ENCODE data around the gene MBD1. TPM values are rescaled to one million over a fixed set of nuclear protein-coding genes. Genes with fewer than 3 reads are reported as not detected.

Gene MBD1
- total and polyA plus RNA-seq, 2 of the 13 experiments (the other 11 are each of a cell fraction or from before 2014, with no cell fraction given) = 25.5 to 28.6 TPM

DNA sequence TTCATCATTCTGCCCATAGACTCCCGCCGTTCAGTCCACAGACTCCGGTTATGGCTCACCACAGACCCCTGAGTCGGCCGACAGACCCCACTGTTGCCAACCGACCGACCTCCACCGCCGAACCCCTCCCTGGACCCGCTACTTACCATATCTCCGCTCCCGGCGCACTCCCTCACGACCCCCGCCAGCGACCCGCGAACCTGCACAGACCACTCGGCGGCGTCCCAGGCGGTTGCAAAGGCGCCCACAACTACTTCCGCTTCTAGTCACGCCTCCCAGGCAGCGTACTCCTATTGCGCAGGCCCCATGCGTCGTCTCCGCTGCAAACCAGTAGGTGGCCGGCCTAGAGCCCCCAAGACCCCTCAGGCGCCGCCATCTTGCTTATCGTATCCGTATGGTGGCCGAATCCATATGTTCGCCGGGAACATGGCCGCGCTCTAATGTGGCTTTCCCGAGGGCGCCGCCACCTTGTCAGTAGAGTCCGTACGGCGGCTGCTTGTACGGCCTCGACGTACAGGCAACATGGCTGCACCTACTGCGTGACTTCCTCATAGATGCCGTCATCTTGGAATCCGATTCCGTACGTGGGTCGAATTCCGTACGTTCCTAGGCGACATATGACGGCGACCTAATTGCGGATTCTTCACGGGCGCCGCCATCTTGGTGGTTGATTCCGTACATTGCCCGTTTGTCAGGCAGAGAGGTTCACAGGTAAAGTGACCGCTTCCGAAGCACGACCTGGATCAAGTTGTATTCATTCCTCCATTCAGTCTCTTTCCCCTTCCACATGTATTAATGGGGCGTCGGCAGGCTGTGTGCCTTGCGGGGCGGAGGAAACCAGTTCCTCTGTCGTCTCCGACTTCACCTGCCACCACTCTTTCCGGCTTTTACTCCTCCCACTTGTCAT lies 6.4 kb upstream of the MBD1 start, which contains the start of gene CXXC1 (continued):
- TF ChIP-seq HDAC2 (CRISPR knock-in tag; IDR thresholded peaks at IDR 0.05) = peak; percentile 42; the same call in 1 of the 2 replicates
- peak; percentile 57; the same call in 1 of the 2 replicates for TF ChIP-seq DMAP1 (CRISPR knock-in tag; IDR thresholded peaks at IDR 0.05)
- TF ChIP-seq SNRNP70 (IDR thresholded peaks at IDR 0.05; ENCODE audit: low read depth, low read length) = no peak
- peak; percentile 81 for TF ChIP-seq POLR2G (IDR thresholded peaks at IDR 0.05; ENCODE audit: low read depth, low read length)
- 0 out of 2 replicates have a peak, but pooled peaks have one; percentile 17 for TF ChIP-seq MTA1 (CRISPR knock-in tag; IDR thresholded peaks at IDR 0.05; ENCODE audit: borderline replicate concordance)
- TF ChIP-seq, protein P1, sequence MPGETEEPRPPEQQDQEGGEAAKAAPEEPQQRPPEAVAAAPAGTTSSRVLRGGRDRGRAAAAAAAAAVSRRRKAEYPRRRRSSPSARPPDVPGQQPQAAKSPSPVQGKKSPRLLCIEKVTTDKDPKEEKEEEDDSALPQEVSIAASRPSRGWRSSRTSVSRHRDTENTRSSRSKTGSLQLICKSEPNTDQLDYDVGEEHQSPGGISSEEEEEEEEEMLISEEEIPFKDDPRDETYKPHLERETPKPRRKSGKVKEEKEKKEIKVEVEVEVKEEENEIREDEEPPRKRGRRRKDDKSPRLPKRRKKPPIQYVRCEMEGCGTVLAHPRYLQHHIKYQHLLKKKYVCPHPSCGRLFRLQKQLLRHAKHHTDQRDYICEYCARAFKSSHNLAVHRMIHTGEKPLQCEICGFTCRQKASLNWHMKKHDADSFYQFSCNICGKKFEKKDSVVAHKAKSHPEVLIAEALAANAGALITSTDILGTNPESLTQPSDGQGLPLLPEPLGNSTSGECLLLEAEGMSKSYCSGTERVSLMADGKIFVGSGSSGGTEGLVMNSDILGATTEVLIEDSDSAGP (CRISPR knock-in tag; IDR thresholded peaks at IDR 0.05; ENCODE audit: borderline replicate concordance) = peak; percentile 88; the same call in 1 of the 2 replicates
- TF ChIP-seq, protein P2, sequence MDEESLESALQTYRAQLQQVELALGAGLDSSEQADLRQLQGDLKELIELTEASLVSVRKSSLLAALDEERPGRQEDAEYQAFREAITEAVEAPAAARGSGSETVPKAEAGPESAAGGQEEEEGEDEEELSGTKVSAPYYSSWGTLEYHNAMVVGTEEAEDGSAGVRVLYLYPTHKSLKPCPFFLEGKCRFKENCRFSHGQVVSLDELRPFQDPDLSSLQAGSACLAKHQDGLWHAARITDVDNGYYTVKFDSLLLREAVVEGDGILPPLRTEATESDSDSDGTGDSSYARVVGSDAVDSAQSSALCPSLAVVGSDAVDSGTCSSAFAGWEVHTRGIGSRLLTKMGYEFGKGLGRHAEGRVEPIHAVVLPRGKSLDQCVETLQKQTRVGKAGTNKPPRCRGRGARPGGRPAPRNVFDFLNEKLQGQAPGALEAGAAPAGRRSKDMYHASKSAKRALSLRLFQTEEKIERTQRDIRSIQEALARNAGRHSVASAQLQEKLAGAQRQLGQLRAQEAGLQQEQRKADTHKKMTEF (CRISPR knock-in tag; IDR thresholded peaks at IDR 0.05) = peak; percentile 86
- TF ChIP-seq TOPORS (CRISPR knock-in tag; IDR thresholded peaks at IDR 0.05) = no peak
- TF ChIP-seq TARDBP (CRISPR knock-in tag; IDR thresholded peaks at IDR 0.05) = peak; percentile 58
- TF ChIP-seq PCBP1 (IDR thresholded peaks at IDR 0.05; ENCODE audit: borderline replicate concordance, low read depth, low read length) = no peak
- peak; percentile 60 for TF ChIP-seq CEBPG (CRISPR knock-in tag; IDR thresholded peaks at IDR 0.05)
- no peak for TF ChIP-seq IKZF1 (IDR thresholded peaks at IDR 0.05)
- TF ChIP-seq, protein P3, sequence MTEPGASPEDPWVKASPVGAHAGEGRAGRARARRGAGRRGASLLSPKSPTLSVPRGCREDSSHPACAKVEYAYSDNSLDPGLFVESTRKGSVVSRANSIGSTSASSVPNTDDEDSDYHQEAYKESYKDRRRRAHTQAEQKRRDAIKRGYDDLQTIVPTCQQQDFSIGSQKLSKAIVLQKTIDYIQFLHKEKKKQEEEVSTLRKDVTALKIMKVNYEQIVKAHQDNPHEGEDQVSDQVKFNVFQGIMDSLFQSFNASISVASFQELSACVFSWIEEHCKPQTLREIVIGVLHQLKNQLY (CRISPR knock-in tag; IDR thresholded peaks at IDR 0.05) = no peak
- TF ChIP-seq ZBTB38 (CRISPR knock-in tag; IDR thresholded peaks at IDR 0.05) = peak; percentile 19; the same call in 1 of the 2 replicates
- peak; percentile 32 for TF ChIP-seq ZNF274 (CRISPR knock-in tag; IDR thresholded peaks at IDR 0.05)
- TF ChIP-seq NR2C2 (CRISPR knock-in tag; IDR thresholded peaks at IDR 0.05; ENCODE audit: borderline replicate concordance) = peak; percentile 98
- TF ChIP-seq ZNF460 (CRISPR knock-in tag; IDR thresholded peaks at IDR 0.05; ENCODE audit: borderline replicate concordance) = peak; percentile 31; the same call in 1 of the 2 replicates
- TF ChIP-seq ZNF232 (CRISPR knock-in tag; IDR thresholded peaks at IDR 0.05; ENCODE audit: borderline replicate concordance) = 0 out of 2 replicates have a peak, but pooled peaks have one; percentile 43
- no peak for TF ChIP-seq ZSCAN9 (CRISPR knock-in tag; IDR thresholded peaks at IDR 0.05; ENCODE audit: borderline replicate concordance)
- TF ChIP-seq ZNF24 (IDR thresholded peaks at IDR 0.05) = no peak
- peak; percentile 47; the same call in 1 of the 2 replicates for TF ChIP-seq SIN3A (IDR thresholded peaks at IDR 0.05; ENCODE audit: borderline replicate concordance, low read depth, low read length)

Measured in HepG2 (cell line).